Body of pancreas (tissue), 4 donors: ENCODE results near the gene LETM1. TPM values are rescaled to one million over a fixed set of nuclear protein-coding genes. Genes with fewer than 3 reads are reported as not detected.

Experiments used
- ATAC-seq: fragments of 150-250 bp; one replicate; pipeline ENCODE4 v1.9.1; 2016
- DNase-seq, 4 donors: peaks; one replicate each; pipeline ENCODE4 v3.0.0-alpha.2; 2019
- H3K27ac ChIP-seq, 4 donors: fragments of 200-600 bp; sonication (generic); 1 replicate in 3 of 4; 2 replicates in 1 of 4; pipeline versions ENCODE4 v1.5.1 to v1.6.1; 2016 to 2019; ENCODE audit warnings: mild to moderate bottlenecking in 1 of 4, mixed read lengths in 1 of 4, moderate library complexity in 1 of 4
- H3K27me3 ChIP-seq, 2 donors: fragments of 200-600 bp; sonication (generic); one replicate each; pipeline ENCODE4 v1.6.0; 2016; ENCODE audit warnings: mild to moderate bottlenecking in 1 of 2
- H3K36me3 ChIP-seq, 2 donors: fragments of 200-600 bp; sonication (generic); replicated peaks in 1 of 2; 2 replicates each; pipeline ENCODE4 v1.5.1; 2016; ENCODE audit warnings: low read depth in 2 of 2; ENCODE audit not compliant: insufficient read depth in 1 of 2
- H3K4me1 ChIP-seq: fragments of 200-600 bp; sonication (generic); one replicate; pipeline ENCODE4 v1.6.0; 2016
- H3K4me3 ChIP-seq, 2 donors: fragments of 200-600 bp; sonication (generic); 1 replicate in 1 of 2; 2 replicates in 1 of 2; pipeline ENCODE4 v1.5.1; 2016 to 2019
- H3K9me3 ChIP-seq, 3 donors: fragments of 200-600 bp; sonication (generic); 1 replicate in 2 of 3; 2 replicates in 1 of 3; pipeline ENCODE4 v1.5.1; 2016
- POLR2A ChIP-seq, 3 donors: fragments of 450-650 bp; IDR thresholded peaks; one replicate each; pipeline ENCODE4 v1.6.1; 2016; ENCODE audit warnings: antibody characterized with exemption in 3 of 3, mild to moderate bottlenecking in 2 of 3
- WGBS, 2 donors: methylation state at CpG; one replicate each; pipeline ENCODE4 v1.1.5; 2017; 5-methylcytosine and 5-hydroxymethylcytosine counted together
- intact Hi-C: fragments of 100-400 bp; cut with DNase I; formaldehyde crosslinking; loops from one replicate; pipeline ENCODE4 v1.15.1; 2023
- total RNA-seq, 2 donors: library from RNA; depleted of rRNA; stranded (reverse); fragments of >200 nt; gene quantifications; one replicate each; pipeline ENCODE4 v1.1.0, GENCODE V29; 2016
- TF ChIP-seq, protein P1 (sequence below), 7 experiments: fragments of 450-650 bp in 4 of 7; fragments of 200-600 bp in 3 of 7; sonication (generic) in 3 of 7; IDR thresholded peaks; one replicate each; pipeline ENCODE4 v1.5.1; 2016 to 2019; ENCODE audit warnings: antibody characterized with exemption in 7 of 7

LETM1 gene
- total RNA-seq, 2 donors from 2014 or later: 23.3 to 52.4 TPM

GRCh38 chr4:1771555-1772305 lies 84.2 kb downstream of the LETM1 start:
- Histone ChIP-seq H3K4me1 (peaks cover 83% of the 10 kb centered on the region), H3K36me3 (no peaks in the 10 kb centered on the region), H3K4me3 (no peak overlapping the region), H3K27ac (peak overlapping the region in 3 of 4 donors; percentile 85 to 93 (median 90)), H3K27me3 (no peaks in the 10 kb centered on the region), H3K9me3 (no peaks in the 10 kb centered on the region)
- WGBS, 2 donors: 68% methylated on average over 15 of the region's 28 CpGs; no CpG with 5 or more reads in 1 of the 2 donors
- ATAC-seq: no peak
- DNase-seq: no peak
- no peak for TF ChIP-seq POLR2A (IDR thresholded peaks at IDR 0.05)
- intact Hi-C loops: no loop called here

GRCh38 chr4:1770791-1771231 lies 85.1 kb downstream of the LETM1 start:
- no peak for DNase-seq
- intact Hi-C loops: no loop called here
- WGBS, 2 donors: 71 to 85% methylated on average over 5 to 8 of the region's 11 CpGs
- H3K27me3 ChIP-seq: no peaks in the 10 kb centered on the region
- ATAC-seq: no peak
- H3K4me3 ChIP-seq: no peak overlapping the region
- H3K27ac ChIP-seq: peak overlapping the region in 3 of 4 donors; percentile 90 to 93 (median 90)
- no peak for TF ChIP-seq POLR2A (IDR thresholded peaks at IDR 0.05)
- TF ChIP-seq, protein P1, sequence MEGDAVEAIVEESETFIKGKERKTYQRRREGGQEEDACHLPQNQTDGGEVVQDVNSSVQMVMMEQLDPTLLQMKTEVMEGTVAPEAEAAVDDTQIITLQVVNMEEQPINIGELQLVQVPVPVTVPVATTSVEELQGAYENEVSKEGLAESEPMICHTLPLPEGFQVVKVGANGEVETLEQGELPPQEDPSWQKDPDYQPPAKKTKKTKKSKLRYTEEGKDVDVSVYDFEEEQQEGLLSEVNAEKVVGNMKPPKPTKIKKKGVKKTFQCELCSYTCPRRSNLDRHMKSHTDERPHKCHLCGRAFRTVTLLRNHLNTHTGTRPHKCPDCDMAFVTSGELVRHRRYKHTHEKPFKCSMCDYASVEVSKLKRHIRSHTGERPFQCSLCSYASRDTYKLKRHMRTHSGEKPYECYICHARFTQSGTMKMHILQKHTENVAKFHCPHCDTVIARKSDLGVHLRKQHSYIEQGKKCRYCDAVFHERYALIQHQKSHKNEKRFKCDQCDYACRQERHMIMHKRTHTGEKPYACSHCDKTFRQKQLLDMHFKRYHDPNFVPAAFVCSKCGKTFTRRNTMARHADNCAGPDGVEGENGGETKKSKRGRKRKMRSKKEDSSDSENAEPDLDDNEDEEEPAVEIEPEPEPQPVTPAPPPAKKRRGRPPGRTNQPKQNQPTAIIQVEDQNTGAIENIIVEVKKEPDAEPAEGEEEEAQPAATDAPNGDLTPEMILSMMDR (IDR thresholded peaks at IDR 0.05): no peak
- no peaks in the 10 kb centered on the region for H3K36me3 ChIP-seq
- H3K4me1 ChIP-seq: peaks cover 80% of the 10 kb centered on the region
- no peaks in the 10 kb centered on the region for H3K9me3 ChIP-seq

DNA sequence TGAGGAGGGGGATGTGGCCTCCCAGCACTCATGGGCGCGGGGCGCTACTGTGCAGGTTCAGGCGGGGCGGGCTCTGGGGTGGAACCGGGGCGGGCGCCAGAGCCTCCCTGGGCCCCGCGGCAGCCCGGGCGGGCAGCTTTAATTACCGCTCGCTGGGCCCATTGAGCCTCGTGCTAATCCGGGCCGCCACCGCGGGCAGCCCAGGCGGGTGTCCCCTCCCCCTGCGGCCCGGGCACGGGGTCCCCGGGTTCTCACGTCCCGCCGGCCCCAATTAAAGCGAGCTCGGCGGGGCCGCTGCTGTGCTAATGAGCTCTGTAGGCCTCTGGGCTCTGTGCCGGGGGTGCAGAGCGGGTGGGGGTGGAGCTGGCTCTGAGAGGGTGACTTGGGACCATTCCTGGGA lies 85.7 kb downstream of the LETM1 start:
- Histone ChIP-seq H3K4me1 (peaks cover 80% of the 10 kb centered on the region), H3K4me3 (no peak overlapping the region), H3K27ac (peak overlapping the region; percentile 39 to 93 (median 90)), H3K27me3 (no peaks in the 10 kb centered on the region), H3K9me3 (no peaks in the 10 kb centered on the region), H3K36me3 (no peaks in the 10 kb centered on the region)
- ATAC-seq: no peak
- TF ChIP-seq POLR2A (IDR thresholded peaks at IDR 0.05): no peak
- TF ChIP-seq, protein P1 (IDR thresholded peaks at IDR 0.05): no peak
- intact Hi-C loops: no loop called here
- DNase-seq: no peak
- 50 to 81% methylated on average over 13 to 27 of the region's 33 CpGs for WGBS, 2 donors

DNA sequence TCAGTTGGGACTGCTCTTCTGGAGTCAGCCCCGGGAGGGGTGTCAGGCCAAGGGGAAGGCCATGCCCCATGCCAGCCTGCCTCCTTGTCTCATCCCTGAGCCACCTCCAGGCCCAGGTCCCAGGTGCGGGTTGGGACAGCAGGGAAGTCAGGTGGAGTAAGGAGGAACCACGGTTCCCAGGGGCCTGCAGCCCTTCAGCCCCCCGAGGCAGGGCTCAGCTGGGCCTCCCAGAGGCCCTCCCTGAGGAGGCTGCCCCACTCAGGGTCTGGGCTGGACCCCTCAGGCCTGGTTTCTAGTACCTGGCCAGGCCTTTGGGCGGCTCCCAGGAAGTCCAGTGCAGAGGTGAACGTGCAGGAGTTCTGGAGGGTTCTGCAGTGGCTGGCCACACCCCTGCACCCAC lies 86.3 kb downstream of the LETM1 start:
- 55 to 72% methylated on average over 2 to 6 of the region's 6 CpGs for WGBS, 2 donors
- H3K27me3 ChIP-seq: no peaks in the 10 kb centered on the region
- peaks cover 85% of the 10 kb centered on the region for H3K4me1 ChIP-seq

GRCh38 chr4:1768367-1769034 lies 87.5 kb downstream of the LETM1 start:
- WGBS, 2 donors: 64 to 70% methylated on average over 13 to 23 of the region's 23 CpGs
- Histone ChIP-seq H3K4me3 (no peak overlapping the region), H3K9me3 (no peaks in the 10 kb centered on the region), H3K36me3 (no peaks in the 10 kb centered on the region), H3K27me3 (no peaks in the 10 kb centered on the region), H3K4me1 (peaks cover 84% of the 10 kb centered on the region), H3K27ac (peak overlapping the region; percentile 81 to 93 (median 90))
- intact Hi-C loops: no loop called here
- ATAC-seq: peak; percentile 54
- DNase-seq: peak; percentile 65 to 80 (median 78)
- TF ChIP-seq POLR2A (IDR thresholded peaks at IDR 0.05): peak; percentile 43 to 79 (median 68)
- TF ChIP-seq, protein P1 (IDR thresholded peaks at IDR 0.05): no peak

More for the DNA sequence above, 86.3 kb downstream of the LETM1 start:
- no peaks in the 10 kb centered on the region for H3K9me3 ChIP-seq
- H3K27ac ChIP-seq: peak overlapping the region; percentile 81 to 93 (median 90)
- no peak overlapping the region for H3K4me3 ChIP-seq
- no peak for ATAC-seq
- no peaks in the 10 kb centered on the region for H3K36me3 ChIP-seq
- TF ChIP-seq, protein P1 (IDR thresholded peaks at IDR 0.05): no peak
- no peak for TF ChIP-seq POLR2A (IDR thresholded peaks at IDR 0.05)
- intact Hi-C loops: no loop called here
- no peak for DNase-seq
